SK-N-SH treated with all-trans-retinoic acid at 6 μM for 48 hours (cell line): ENCODE measurements around the gene SMARCAL1.

Experiments used
- TOX ChIP-seq: fragments of 250-450 bp; sonication (Bioruptor Pico); IDR thresholded peaks from 2 replicates; pipeline ENCODE4 v1.8.0; 2021; ENCODE audit warnings: mild to moderate bottlenecking, moderate library complexity, borderline replicate concordance
- TSHZ2 ChIP-seq: fragments of 250-450 bp; sonication (Bioruptor Pico); IDR thresholded peaks from 2 replicates; pipeline ENCODE4 v1.5.0; 2020; ENCODE audit warnings: mild to moderate bottlenecking, moderate library complexity
- ZFP30 ChIP-seq: fragments of 450-650 bp; formaldehyde crosslinking; IDR thresholded peaks from 2 replicates; pipeline ENCODE4 v1.5.0; 2022; ENCODE audit warnings: mild to moderate bottlenecking, moderate library complexity
- ZNF70 ChIP-seq: fragments of 450-650 bp; formaldehyde crosslinking; IDR thresholded peaks from 2 replicates; pipeline ENCODE4 v1.5.0; 2020; ENCODE audit warnings: mild to moderate bottlenecking, moderate library complexity
- TF ChIP-seq, protein P1 (sequence below): fragments of 250-450 bp; sonication (Bioruptor Pico); IDR thresholded peaks from 2 replicates; pipeline ENCODE4 v1.8.0; 2020; ENCODE audit warnings: mild to moderate bottlenecking, moderate library complexity, borderline replicate concordance

DNA sequence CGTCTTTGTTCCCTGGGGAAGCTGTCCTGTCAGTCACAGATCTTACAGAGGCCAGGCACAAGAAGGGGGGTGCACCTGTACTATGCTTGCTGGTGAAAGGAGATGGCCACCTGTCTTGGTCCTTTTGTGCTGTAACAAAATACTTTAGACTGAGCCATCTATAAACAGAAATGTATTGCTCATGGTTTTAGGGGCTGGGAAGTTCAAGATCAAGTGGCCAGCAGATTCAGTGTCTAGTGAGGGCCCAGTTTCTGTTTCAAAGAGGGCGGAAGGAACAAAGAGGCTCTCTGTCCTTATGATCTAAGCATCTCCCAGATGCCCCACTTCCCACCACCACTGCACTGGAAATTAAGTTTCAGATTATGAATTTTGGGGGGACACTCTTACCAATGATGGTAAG is 50.9 kb downstream of the SMARCAL1 start:
- no peak for TF ChIP-seq TSHZ2 (CRISPR knock-in tag)
- TF ChIP-seq ZFP30 (CRISPR knock-in tag) = no peak
- TF ChIP-seq, protein P1, sequence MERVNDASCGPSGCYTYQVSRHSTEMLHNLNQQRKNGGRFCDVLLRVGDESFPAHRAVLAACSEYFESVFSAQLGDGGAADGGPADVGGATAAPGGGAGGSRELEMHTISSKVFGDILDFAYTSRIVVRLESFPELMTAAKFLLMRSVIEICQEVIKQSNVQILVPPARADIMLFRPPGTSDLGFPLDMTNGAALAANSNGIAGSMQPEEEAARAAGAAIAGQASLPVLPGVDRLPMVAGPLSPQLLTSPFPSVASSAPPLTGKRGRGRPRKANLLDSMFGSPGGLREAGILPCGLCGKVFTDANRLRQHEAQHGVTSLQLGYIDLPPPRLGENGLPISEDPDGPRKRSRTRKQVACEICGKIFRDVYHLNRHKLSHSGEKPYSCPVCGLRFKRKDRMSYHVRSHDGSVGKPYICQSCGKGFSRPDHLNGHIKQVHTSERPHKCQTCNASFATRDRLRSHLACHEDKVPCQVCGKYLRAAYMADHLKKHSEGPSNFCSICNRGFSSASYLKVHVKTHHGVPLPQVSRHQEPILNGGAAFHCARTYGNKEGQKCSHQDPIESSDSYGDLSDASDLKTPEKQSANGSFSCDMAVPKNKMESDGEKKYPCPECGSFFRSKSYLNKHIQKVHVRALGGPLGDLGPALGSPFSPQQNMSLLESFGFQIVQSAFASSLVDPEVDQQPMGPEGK (CRISPR knock-in tag) = no peak
- no peak for TF ChIP-seq TOX (CRISPR knock-in tag)
- TF ChIP-seq ZNF70 (CRISPR knock-in tag) = no peak
